GM18526 (cell line): ENCODE measurements around the gene PTBP3.

Experiments
- POLR2A ChIP-seq: IDR thresholded peaks from 3 replicates; pipeline ENCODE4 v1.6.1; 2011; ENCODE audit not compliant: insufficient read length; ENCODE audit errors: extremely low read depth

PTBP3 gene

DNA sequence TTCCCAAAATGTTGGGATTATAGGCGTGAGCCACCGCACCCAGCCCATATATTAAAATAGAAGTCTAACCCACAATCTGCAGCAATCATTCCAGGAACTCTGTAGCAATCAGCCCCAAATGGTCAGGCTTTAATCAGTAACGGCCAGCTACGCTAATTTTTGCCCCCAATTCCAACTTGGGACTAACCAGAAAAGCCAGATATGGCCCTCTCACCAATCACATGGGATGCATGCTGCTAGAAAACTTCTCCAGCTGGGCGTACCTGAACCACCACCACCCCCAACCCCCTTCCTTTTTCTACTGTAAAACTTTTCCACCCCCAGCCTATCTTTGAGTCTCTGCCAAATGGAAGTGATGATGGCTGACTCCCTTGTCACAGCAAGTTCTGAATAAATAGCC, 162.5 kb downstream of the PTBP3 start:
- no peak for TF ChIP-seq POLR2A

DNA sequence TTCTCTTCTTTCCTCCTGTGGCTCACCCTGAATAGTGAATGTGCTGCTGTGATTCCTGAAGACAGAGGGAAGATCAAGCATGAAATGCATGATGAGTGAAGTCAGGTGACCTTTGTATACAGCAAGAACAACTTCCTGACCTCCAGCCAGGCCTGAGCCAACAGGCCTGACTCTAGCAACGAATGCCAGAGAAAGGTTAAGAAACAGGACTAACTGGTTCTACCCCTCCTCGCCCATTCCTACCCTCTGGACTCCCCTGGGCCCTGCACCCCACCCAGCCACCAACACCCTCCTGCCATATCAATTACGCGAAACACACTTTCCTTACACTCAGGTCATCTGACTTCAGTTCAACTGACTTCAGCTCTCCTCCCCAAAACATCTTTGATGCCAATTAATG, 163.2 kb downstream of the PTBP3 start:
- TF ChIP-seq POLR2A, result no peak

DNA sequence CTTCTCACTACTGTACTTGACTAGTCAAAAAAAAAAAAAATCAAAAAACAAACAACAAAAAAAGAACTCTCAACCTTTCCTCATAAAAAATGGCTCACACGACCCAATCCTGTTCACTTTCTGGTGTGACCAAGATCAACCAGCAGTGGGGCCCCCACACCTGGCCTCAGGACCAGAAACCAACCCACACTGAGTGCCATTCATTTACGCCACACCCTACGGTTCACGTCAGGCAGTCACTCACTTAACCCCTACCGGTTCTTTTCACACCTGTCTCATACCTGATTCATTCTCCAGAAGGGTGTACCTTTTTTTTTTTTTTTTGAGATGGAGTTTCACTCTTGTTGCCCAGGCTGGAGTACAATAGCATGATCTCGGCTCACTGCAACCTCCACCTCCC, 164.1 kb downstream of the PTBP3 start:
- no peak for TF ChIP-seq POLR2A

DNA sequence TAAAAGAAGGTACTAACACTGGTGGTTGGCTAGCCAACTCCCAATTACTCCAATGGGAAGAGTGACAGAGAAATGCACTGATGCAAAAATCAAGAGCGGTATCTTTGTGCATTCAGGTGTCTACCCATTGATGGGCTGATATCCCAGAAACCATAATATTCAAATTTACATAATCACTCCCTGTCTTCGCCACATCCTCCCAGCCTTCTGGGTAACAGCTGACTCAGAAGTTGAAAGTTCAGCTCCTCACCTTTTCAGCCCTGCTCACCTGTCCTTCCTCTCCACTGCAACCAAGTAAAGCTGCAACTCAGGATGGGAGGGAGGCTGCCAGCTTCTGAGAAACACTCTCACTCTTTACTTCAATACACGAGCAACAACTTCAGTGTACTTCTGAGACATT, 165.2 kb downstream of the PTBP3 start:
- no peak for TF ChIP-seq POLR2A
